IPS DF 4.7 (cell line): ENCODE data around the gene PRKAR1B.

Experiments
- DNase-seq: peaks from one replicate; pipeline ENCODE4 v3.0.0-alpha.2; 2013; ENCODE audit warnings: low spot score; ENCODE audit errors: extremely low read depth

Gene PRKAR1B

DNA sequence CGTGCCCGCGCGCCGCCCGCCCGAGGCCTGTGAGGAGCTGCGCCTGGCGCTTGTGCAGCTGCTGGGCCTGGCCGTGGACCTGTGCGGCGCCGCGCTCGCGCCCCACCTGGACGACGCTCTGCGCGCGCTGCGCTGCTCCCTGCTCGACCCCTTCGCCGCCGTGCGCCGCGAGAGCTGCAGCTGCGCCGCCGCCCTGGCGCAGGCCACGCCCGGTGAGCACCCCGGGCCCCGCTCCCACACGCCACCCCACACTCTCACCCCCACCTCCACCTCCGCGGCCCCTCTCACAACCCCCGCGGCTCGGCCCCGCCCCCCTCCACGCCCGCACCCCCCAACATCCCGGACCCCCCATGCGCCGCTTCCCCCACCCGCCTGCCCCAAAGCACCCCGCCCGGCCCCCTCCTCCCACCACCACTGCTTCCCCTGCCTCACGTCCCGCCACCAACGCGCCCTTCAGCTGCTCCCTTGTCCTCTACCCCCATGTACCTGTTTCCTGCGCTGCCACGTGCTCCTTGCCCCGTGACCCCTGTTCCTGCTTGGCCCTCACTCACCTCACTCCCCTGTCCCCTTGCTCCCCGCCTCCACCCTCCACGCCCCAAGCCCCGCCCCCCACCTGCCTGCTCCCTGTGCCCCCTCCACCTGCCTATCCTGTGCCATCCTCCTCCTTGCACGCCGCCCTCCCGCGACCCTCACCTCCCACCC is at the start of gene PRKAR1B:
PRKAR1B (minus strand) TSS at position 178 of the 702 bp plus-strand sequence. CDS start 15,776 bp downstream, outside the sequence.
- DNase-seq: no peak

DNA sequence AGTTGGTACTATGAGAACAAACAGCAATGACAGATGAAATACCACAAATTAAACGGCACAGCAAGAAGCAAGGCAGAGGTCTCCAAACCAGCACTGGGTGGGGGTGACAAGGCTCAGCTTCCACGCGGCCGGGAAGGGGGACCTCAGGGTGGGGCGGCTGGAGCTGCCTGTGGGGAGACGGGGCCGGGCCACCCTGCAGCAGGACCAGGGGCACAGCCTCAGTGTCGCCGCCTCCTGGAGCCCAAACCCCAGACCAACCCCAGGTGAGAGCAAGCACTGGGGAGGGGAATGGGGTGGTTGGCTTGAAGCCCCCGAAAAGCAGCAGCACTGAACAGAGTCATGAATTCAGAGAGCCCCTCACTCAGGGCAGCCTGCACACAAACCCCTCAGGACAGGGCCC is 49.3 kb upstream of the PRKAR1B start:
- no peak for DNase-seq

DNA sequence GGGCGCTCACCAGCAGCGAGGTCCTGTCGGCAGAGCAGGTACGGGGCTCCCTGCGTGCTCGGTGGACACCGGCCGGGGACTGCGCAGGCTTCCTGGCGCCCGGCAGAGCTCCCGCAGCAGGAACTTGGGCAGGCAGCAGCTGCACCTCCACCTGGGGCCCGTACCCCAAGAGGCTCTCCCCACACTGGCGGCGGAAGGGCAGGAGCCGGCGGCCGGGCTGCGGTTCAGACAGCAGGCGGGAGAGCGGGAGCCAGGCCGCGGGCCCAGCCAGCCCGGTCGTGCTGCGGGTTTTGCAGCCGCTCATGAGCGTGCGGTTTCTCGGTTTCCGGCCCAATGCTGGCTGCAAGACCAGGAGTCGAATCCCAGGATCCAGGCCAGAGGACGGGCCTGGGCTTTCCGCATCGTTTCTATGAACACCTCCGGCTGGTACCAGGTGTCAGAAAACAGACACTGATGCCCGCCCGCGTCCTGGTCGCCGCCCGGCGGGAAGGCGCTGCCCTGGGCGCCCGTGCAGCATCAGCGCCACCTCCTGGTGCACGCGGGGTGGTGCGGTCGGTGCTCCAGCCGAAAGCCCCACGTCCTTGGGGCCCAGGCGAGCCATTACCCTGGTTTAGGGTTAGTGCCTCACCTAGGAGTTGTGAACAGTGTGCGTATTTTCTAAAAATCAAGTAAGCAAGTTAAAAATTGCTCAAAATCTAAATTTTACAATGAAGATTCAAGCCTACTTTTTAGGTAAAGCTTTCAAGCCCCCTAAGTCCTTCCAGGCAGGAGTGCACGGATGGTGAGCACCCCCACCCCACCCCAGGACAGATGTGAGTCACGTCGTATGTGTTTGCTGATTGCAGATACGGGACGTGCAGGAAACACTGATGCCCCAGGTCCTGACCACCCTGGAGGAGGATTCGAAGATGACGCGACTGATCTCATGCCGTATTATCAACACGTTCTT is 47.4 kb upstream of the PRKAR1B start:
- no peak for DNase-seq

DNA sequence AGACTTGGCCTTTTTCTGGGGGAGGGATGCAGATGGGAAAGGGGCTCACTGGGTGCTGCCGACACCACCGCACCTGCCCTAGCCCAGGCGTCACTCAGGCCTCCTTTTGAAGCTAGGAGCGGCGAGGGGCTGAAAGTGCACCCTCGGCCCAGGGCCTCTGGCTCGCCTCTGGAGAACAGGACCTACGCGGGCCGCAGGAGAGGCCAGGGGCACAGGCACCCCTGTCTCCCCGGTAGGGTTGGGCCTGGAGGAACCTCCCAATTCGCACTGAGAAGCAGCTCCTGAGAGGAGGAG is 46.5 kb upstream of the PRKAR1B start:
- DNase-seq: no peak

DNA sequence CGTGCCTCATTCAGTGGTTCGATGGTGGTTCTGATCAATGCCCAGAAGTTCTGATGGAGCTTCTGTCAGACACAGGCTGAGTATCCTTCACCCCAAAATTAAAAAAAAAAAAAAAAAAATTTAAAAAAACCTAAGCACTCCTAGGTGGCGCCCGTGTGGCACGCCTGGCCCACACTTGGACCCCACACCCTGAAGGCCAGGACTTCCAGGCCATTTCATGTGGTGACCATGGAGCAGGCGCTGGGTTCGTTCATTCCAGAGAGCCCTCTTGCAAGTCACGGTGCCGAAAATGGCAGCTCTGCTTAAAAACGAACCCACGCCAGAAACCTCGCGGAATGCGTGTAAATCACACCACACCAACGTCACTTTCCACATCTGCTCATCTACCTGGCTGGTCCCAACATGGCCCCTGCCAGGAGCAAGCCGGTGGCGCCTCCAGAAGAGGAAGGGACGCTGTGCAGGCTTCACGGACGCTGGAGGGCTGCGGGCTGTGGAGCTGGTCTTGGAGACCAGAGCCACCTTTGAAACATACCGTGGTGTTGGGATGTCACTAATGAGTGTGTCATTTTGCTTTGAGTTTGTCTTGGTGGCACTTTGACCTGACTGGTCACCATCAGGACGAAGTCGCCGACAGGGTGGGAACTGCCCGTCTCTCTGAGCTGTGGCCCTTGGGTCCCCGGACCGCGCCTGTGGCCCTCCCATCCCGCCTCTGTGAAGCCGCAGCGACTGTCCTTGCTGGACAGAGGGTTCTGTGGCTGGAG is 46.0 kb upstream of the PRKAR1B start:
- DNase-seq: no peak

DNA sequence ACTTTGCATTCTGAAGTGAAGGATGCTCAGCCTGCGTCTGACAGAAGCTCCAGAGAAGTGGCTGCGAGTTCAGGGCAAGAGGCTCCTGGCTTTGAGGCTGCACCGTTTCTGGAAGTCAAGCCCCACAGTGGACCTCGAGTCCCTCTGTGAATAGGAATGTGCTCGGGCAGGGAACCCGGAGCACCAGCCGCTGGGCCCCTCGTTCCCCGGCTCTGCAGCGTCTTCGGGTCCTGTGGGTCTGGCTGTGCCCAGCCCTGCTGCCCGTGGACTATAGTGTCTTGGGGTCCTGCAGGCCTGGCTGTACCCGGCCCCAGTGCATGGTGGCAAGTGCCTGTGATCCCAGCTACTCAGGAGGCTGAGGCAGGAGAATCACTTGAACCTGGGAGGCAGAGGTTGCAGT is 45.3 kb upstream of the PRKAR1B start:
- DNase-seq: no peak

DNA sequence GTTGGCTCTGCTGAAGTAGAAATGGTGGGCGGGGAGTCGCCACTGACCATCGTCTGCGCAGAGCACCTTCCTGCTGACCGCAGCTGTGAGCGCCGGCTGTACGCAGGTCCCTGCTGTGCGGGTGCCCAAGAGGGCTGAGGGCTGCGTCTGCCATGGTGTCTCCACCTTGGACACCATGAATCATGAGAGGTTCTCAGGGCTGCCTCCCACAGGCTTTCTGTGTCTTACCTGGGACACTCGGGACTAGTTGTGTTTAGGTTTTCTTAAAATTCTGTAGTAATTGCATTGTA is 44.9 kb upstream of the PRKAR1B start:
- no peak for DNase-seq

DNA sequence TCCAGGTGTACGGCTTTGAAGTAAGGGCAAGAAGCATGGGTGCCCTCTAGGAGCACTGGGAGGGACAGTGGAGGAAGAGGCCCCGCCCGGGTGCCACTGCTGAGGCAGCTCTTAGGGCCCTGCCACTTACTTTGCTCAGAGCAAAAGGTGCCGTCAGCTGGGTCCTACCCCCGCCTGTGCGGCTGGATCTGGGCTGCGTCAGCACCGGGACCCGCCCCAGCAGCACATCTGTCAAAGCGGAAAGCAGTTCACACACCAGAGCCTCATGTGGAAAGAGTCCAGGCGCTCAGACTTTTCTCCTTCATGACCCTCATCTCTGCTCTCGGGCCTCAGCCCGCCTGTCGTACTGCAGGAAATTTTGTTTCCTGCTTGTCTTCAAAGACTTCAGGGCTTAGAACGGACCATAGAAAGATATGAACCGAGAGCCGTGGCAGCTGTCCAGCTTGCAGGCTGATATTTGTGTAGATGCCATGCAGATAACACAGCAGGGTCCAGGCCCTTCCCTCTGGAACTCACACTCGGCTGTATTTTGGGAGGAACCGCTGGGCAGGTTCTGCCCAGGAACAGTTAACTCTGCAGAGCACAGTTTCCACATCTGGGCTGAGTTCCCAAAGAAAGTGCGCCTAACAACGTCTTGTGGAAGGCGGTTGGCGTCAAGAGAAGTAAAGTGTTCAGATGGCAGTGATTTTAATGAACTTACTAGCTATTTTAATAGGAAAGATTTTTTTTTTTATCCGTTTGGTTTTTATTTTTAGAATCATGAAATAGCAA is 44.3 kb upstream of the PRKAR1B start:
- DNase-seq: no peak

DNA sequence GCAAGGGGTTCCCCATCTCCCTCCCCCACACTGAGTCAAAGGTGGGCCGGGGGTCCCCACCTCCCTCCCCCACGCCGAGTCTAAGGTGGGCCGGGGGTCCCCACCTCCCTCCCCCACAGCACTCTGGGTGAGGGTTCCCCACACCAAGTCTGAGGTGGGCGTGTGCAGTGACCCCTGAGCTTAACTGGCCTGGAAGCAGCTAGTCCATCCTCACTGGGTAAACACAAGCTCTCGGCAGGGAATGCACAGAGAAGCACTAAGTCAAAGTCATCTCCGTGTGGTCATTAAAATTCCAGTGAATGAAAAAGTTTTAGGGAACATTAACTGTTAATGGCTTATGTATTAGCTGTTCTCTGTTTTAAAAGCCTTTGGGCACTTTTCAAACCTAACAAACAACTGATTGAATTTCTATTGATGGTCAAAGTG is 43.7 kb upstream of the PRKAR1B start:
- DNase-seq: no peak

DNA sequence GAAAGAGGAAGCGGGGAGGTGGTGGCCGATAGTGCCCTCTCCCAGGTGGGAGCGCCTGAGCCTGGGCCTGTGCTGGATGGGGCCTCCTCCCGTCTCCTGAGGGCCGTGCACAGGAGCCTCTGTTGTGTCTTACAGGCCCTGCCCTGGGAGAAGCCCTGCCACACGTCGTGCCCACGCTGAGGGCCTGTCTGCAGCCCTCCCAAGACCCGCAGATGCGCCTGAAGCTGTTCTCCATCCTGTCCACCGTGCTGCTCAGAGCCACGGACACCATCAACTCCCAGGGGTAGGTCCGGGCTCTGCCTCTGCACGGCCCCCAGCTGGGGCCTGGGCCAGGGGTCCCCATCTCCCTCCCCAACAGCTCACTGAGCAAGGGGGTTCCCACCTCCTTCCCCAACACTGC is 43.3 kb upstream of the PRKAR1B start:
- no peak for DNase-seq

DNA sequence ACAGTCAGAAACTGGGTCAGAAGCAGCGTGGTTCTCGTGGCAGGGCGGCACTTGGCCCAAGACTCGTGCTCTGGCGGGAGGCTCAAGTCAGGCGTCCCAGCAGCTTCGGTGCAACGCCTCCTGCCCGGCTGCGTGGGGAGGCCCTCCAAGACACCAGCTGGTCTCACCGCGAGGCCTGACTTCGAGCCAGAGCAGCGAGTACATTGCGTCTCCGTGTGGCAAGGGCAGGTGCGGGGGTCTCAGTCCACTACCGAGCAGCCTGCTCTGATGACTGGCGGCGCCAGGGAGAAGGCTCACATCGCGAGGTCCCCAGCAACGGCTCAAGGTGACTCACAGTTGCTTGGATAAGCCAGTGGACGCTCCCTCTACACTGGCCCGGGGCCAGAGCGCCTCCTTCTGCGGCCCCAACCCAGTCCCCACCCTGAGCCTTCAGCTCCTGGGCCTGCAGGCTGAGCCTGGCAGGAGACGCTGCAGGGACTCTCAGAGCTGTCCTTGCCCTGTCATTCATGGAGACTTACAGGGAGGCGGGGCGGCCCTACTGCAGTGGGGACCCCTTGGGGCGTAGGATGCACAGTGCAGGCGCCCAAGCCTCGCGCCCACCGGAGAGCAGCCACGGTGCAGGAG is 41.9 kb upstream of the PRKAR1B start:
- no peak for DNase-seq

DNA sequence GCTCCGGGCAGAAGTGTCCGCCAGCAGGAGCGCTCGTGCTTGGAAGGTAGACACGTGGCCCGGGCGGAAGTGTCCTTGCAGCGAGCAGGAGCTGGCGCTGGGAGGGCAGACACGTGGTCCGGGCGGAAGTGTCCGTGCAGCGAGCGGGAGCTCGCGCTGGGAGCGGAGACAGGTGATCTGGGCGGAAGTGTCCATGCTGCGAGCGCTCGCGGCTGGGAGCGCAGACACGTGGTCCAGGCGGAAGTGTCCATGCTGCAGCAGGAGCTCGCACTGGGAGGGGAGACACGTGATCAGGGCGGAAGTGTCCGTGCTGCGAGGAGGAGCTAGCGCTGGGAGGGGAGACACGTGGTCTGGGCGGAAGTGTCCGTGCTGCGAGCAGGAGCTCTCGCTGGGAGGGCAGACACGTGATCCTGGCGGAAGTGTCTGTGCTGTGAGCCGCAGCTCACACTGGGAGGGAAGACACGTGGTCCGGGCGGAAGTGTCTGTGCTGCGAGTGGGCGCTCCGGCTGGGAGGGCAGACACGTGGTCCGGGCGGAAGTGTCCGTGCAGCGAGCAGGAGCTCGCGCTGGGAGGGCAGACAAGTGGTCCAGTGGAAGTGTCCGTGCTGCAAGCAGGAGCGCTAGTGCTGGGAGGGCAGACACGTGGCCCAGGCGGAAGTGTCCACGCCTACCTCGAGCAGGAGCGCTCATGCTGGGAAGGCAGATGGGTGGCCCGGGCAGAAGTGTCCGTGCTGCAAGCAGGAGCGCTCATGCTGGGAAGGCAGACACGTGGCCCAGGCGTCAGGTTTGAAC is 41.1 kb upstream of the PRKAR1B start:
- no peak for DNase-seq

DNA sequence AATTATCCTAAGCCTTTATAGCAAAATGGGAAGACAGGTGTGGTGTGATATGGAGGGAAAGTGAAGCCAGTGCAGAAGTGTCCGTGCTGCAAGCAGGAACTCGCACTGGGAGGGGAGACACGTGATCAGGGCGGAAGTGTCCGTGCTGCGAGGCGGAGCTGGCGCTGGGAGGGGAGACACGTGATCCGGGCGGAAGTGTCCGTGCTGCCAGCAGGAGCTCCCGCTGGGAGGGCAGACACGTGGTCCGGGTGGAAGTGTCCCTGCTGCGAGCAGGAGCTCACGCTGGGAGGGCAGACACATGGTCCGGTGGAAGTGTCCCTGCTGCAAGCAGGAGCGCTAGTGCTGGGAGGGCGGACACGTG is 40.5 kb upstream of the PRKAR1B start:
- no peak for DNase-seq

DNA sequence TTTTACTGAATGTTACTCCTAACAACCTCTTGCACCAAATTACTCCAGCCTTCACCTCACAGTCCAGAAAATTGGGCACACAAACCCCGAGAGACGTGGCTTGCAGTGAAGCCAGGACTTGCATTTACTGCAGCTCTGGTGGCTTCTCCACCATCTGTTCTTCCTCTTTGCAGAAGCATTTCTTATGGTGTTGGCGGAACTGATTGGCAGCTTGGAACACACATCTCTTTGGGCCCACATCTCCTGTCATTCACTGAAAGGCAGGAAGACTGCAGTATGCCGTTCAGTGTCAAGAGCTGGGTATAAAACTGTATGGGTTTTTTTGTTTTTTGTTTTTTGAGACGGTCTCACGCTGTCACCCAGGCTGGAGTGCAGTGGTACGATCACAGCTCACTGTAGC is 38.3 kb upstream of the PRKAR1B start:
- DNase-seq: no peak

DNA sequence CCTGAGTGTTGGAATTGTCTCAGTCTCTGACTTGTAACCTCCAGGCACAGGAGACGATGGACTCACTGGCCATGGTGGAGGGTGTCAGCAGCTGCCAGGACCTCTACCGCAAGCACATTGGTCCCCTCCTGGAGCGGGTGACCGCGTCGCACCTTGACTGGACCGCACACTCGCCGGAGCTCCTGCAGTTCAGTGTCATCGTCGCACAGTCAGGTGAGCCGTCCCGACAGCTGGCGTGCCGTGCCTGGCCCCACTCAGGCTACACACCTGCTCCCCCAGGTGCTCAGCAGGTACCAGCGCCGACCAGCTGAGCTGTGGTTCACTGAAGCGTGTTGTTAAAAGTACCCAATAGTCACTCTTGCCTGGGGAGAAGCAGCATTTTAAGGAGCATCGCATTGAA is 36.7 kb upstream of the PRKAR1B start:
- no peak for DNase-seq

DNA sequence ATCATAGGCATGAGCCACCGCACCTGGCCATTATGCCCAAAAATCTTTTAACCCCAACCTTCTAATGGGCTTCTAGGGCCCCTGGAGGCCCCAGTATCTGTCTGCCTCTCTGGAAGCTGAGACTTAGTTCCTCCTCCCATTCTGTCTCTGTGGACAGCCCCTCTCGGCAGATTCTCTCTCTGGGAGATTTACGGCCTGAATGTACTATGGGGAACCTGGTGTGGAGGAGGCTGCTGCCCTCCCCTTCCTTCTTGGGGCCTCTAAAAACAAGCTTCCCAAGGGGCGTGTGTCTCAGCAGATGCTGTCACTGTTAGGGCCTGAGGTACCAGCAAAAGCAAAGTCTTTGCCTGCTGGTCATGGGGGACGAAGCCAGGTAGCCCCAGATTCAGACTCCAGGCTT is 35.8 kb upstream of the PRKAR1B start:
- DNase-seq: no peak

DNA sequence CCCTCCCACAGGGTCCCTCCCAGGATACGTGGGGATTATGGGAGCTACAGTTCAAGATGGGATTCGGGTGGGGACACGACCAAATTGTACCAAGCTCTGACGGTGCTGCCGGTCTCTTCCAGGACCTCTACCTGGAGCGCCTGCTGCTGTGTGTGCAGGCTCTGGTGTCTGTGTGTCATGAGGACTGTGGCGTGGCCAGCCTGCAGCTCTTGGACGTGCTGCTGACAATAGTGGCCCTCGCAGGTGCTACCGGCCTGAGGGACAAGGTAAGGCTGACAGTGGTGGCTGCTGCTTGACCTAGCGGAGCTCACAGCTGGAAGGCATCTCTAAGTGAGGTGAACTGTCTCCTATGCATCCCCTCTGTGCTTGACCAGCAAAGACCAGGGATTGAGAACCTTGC is 34.5 kb upstream of the PRKAR1B start:
- no peak for DNase-seq

DNA sequence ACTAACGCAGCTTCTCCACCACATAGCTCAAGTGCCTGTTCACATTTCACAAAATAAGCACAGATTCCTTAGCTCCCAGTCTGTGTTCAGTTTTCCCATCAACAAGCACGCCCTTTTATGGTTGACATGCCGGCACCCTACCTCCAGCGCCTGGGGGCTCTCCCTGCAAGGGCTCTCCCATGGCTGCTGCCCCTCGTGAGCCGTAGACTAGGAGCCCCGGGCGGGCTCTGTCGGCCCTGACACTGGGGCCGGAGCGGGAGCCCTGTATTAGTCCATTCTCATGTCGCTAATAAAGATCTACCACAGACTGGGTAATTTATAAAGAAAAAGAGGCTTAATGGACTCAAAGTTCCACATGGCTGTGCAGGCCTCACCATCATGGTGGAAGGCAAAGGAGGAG is 34.0 kb upstream of the PRKAR1B start:
- DNase-seq: no peak

DNA sequence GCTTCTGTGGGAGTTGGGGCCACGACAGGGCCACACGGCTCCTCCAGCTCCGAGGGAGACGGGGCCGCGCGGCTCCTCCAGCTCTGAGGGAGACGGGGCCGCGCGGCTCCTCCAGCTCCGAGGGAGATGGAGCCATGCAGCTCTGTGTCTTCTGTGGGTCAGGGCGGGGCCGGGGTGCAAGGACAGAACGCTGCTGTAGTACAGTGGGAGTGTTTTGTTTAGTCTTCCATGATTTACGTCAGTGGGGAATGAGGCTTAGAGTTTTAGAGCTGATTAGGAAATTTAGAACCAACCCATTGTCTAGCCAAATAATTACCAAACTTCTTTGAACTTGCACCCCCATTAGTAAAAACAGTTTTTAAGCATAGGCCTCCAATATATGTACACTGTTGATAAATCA is 32.9 kb upstream of the PRKAR1B start:
- no peak for DNase-seq

DNA sequence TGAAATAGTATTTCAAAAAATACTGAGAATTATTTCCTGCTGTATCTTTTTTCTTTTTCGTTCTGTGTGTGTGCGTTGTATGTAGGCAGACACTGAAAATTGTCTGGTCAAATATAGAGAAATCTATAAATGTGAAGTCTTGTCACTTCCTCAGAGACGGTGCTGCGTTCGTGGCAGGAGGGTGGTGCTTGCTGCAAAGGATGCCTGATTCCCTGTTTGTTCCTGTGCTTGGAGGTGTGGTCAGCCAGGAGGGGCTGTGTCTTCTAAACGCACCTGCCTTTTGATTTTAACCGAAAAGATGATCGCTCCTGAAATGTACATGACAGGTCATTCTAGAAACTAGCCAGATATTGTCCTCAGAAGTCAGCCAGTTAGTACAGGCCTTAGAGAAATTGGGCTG is 32.5 kb upstream of the PRKAR1B start:
- DNase-seq: no peak
